Measurements from ENCODE around the gene MGMT.

MGMT gene

DNA sequence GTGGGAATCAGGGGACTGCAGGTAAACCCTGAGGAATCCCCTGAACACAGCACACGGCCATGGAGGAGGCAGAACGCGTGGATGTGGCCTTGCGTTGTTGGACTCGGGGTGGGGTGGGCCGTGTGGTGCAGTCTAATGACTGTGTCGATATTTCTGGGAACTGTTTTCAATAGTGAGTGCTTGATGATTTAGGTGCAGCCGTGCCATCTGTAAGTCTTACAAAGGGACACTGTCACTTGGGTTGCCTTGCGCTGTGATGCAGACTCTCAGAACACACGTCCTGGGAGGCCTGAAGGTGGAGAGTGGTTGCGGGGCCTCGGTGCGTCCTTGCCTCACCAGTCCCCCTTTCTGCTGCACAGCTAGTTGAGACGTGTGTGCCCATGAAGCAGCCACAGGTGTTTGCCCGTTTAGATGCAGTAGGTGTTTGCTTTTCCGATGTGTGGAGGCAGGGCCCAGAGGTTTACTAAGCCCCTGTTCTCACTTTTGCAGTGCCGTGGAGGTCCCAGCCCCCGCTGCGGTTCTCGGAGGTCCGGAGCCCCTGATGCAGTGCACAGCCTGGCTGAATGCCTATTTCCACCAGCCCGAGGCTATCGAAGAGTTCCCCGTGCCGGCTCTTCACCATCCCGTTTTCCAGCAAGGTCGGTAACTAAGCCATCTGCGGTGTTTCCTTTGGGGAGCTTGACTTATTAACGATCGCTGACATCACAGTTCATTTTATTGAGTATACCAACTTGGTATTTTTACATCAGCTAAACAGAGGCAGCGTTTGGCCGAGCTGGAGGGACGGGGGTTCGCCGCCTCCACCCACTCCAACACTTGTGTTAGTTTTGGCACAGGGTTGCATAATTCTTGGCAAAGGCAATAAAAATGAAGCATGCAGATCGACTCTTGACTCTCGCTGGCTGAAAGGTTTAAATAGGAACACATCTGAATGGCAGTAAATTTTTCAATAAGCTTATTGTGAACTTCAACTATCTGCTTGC is 240.7 kb downstream of the MGMT start:
- Histone ChIP-seq H3K79me2 (ENCODE audit: insufficient read depth, low read length) (no peaks in the 10 kb centered on the region), H3K9me2 (ENCODE audit: low read depth, low read length) (no peaks in the 10 kb centered on the region), H2AFZ (ENCODE audit: low read length) (no peak overlapping the region), H3K9me3 (ENCODE audit: low read length) (no peaks in the 10 kb centered on the region), H3K4me3 (ENCODE audit: low read depth, low read length, poor library complexity, severe bottlenecking) (no peak overlapping the region), H3F3A (ENCODE audit: insufficient read depth, low read length) (no peaks in the 10 kb centered on the region), H3K4me2 (ENCODE audit: low read length) (no peak overlapping the region), H3K4me1 (ENCODE audit: insufficient read depth, low read length, severe bottlenecking) (peaks cover 29% of the 10 kb centered on the region), H3K27me3 (ENCODE audit: insufficient read depth, low read length) (no peaks in the 10 kb centered on the region), H3K9ac (ENCODE audit: low read length) (no peak overlapping the region), H3K36me3 (ENCODE audit: insufficient read depth, low read length) (peaks cover 9% of the 10 kb centered on the region; the same call in 1 of the 2 replicates), H4K20me1 (ENCODE audit: insufficient read depth, low read length) (no peaks in the 10 kb centered on the region), H3K27ac (ENCODE audit: low read depth, low read length, poor library complexity, severe bottlenecking) (no peak overlapping the region)
- no peak for TF ChIP-seq EZH2 (IDR thresholded peaks at IDR 0.05; ENCODE audit: borderline replicate concordance, low read length)
- TF ChIP-seq, protein P1, sequence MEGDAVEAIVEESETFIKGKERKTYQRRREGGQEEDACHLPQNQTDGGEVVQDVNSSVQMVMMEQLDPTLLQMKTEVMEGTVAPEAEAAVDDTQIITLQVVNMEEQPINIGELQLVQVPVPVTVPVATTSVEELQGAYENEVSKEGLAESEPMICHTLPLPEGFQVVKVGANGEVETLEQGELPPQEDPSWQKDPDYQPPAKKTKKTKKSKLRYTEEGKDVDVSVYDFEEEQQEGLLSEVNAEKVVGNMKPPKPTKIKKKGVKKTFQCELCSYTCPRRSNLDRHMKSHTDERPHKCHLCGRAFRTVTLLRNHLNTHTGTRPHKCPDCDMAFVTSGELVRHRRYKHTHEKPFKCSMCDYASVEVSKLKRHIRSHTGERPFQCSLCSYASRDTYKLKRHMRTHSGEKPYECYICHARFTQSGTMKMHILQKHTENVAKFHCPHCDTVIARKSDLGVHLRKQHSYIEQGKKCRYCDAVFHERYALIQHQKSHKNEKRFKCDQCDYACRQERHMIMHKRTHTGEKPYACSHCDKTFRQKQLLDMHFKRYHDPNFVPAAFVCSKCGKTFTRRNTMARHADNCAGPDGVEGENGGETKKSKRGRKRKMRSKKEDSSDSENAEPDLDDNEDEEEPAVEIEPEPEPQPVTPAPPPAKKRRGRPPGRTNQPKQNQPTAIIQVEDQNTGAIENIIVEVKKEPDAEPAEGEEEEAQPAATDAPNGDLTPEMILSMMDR (IDR thresholded peaks at IDR 0.05; ENCODE audit: low read length) = no peak

DNA sequence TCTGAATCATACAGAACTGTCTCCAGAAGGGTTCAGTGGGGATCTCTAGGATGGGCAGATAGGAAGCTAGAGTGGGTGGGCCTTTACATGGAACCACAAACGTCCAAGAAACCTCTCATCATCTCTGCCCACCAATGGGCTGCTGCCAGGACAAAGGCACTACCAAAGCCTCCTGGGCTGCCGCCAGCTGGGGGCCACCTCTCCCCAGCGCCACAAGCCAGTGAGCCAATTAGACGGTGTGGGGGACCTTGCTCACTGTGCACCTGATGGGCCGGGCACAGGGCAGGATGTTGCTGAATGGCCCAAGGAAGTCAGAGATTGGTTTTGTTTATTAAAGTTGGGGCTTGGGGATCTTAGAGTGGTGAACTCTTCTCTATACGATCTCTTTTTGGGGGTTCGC is 242.1 kb downstream of the MGMT start:
- no peak overlapping the region for H3K4me3 ChIP-seq (ENCODE audit: low read depth, low read length, poor library complexity, severe bottlenecking)
- no peak overlapping the region for H3K4me2 ChIP-seq (ENCODE audit: low read length)
- no peaks in the 10 kb centered on the region for H3K9me2 ChIP-seq (ENCODE audit: low read depth, low read length)
- TF ChIP-seq EZH2 (IDR thresholded peaks at IDR 0.05; ENCODE audit: borderline replicate concordance, low read length) = no peak
- TF ChIP-seq, protein P1 (IDR thresholded peaks at IDR 0.05; ENCODE audit: low read length) = no peak
- no peak overlapping the region for H2AFZ ChIP-seq (ENCODE audit: low read length)
- H3K9ac ChIP-seq (ENCODE audit: low read length) = no peak overlapping the region
- peaks cover 15% of the 10 kb centered on the region for H3K4me1 ChIP-seq (ENCODE audit: insufficient read depth, low read length, severe bottlenecking)
- H3K27ac ChIP-seq (ENCODE audit: low read depth, low read length, poor library complexity, severe bottlenecking) = no peak overlapping the region
- H3F3A ChIP-seq (ENCODE audit: insufficient read depth, low read length) = no peaks in the 10 kb centered on the region
- no peaks in the 10 kb centered on the region for H3K79me2 ChIP-seq (ENCODE audit: insufficient read depth, low read length)
- H3K36me3 ChIP-seq (ENCODE audit: insufficient read depth, low read length) = peaks cover 9% of the 10 kb centered on the region; the same call in 1 of the 2 replicates
- H4K20me1 ChIP-seq (ENCODE audit: insufficient read depth, low read length) = no peaks in the 10 kb centered on the region
- no peaks in the 10 kb centered on the region for H3K9me3 ChIP-seq (ENCODE audit: low read length)
- no peaks in the 10 kb centered on the region for H3K27me3 ChIP-seq (ENCODE audit: insufficient read depth, low read length)

DNA sequence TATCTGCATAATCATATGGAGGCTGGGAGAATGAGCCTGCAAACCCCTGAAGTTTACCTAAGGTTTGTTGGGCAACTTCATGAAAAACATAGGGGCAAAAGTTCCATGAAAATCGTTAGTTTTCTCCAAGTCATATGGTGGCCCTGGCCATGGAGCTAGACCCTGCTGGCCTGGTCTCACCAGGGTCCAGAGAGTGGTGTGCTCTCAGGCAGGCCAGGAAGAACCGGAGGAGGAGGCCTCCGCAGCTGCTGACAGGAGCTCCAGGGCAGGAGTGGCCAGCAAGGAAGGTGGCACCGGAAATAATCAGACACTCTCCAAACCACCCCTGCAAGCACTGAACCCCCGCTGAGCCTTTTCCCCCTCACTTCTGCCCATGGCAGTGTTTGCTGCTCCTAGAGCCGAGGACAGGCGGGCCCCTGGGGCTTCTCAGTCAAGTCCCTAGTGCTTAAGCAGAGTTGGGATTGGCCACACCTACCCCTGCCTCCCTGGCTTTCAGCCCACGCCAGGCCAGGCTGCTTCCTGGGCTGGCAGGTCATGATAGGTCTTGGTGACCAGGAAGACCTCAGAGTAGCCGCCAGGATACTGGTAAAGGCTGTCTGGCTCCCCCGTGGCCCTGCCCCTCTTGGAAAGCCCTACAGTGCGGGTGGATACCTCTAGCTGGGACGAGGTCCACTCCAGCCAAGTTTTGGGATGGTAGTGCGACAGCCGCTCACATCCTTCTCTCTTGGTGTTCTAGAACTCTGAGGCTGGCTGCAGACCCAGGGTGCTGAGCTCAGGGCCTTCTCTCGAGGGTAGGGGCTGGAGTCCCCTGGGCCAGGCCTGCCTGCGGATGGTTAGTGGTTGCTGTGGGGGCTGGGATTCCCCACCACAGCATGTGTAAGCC is 242.8 kb downstream of the MGMT start:
- no peaks in the 10 kb centered on the region for H4K20me1 ChIP-seq (ENCODE audit: insufficient read depth, low read length)
- H3K79me2 ChIP-seq (ENCODE audit: insufficient read depth, low read length) = no peaks in the 10 kb centered on the region
- H3K4me3 ChIP-seq (ENCODE audit: low read depth, low read length, poor library complexity, severe bottlenecking) = no peak overlapping the region
- TF ChIP-seq, protein P1 (IDR thresholded peaks at IDR 0.05; ENCODE audit: low read length) = no peak
- TF ChIP-seq EZH2 (IDR thresholded peaks at IDR 0.05; ENCODE audit: borderline replicate concordance, low read length) = no peak
- no peaks in the 10 kb centered on the region for H3F3A ChIP-seq (ENCODE audit: insufficient read depth, low read length)
- H3K4me2 ChIP-seq (ENCODE audit: low read length) = no peak overlapping the region
- no peak overlapping the region for H3K27ac ChIP-seq (ENCODE audit: low read depth, low read length, poor library complexity, severe bottlenecking)
- H3K9me2 ChIP-seq (ENCODE audit: low read depth, low read length) = no peaks in the 10 kb centered on the region
- H3K4me1 ChIP-seq (ENCODE audit: insufficient read depth, low read length, severe bottlenecking) = peaks cover 8% of the 10 kb centered on the region
- no peak overlapping the region for H3K9ac ChIP-seq (ENCODE audit: low read length)
- H3K36me3 ChIP-seq (ENCODE audit: insufficient read depth, low read length) = peaks cover 9% of the 10 kb centered on the region; the same call in 1 of the 2 replicates
- no peak overlapping the region for H2AFZ ChIP-seq (ENCODE audit: low read length)
- no peaks in the 10 kb centered on the region for H3K9me3 ChIP-seq (ENCODE audit: low read length)
- H3K27me3 ChIP-seq (ENCODE audit: insufficient read depth, low read length) = no peaks in the 10 kb centered on the region

Data from OCI-LY1 (cell line).